Measurements from ENCODE around the gene TMEM119.
A peak's percentile ranks its signal among the peaks of the same experiment; 100 is the strongest.
"Not testable (repeated sequence)": the region's sequence is repeated elsewhere in the genome, so short reads cannot be mapped to it uniquely, and the experiment has no call there.

TMEM119 gene

GRCh38 chr12:108564724-108565123 is 33.2 kb downstream of the TMEM119 start:
- no peak for DNase-seq

- no peak for DNase-seq
Measured at GRCh38 chr12:108563804-108564151, 34.1 kb downstream of the TMEM119 start.

- DNase-seq, result peak; percentile 89
Measured at GRCh38 chr12:108563136-108563803, 34.6 kb downstream of the TMEM119 start.

GRCh38 chr12:108562348-108563135 is 35.3 kb downstream of the TMEM119 start, which contains the start of gene ISCU:
Gene ISCU (plus strand): TSS chr12:108562596. CDS start chr12:108562623, 27 bp downstream.
- DNase-seq, result peak; percentile 97

GRCh38 chr12:108561852-108562347 is 36.0 kb downstream of the TMEM119 start:
- DNase-seq, result no peak

- DNase-seq, result peak; percentile 84
Measured at GRCh38 chr12:108560752-108561719, 36.8 kb downstream of the TMEM119 start, which contains the start of gene SART3. Gene SART3 (minus strand): TSS chr12:108561173. CDS start chr12:108561154, 19 bp downstream.

GRCh38 chr12:108560321-108560721 is 37.6 kb downstream of the TMEM119 start:
- peak; percentile 48 for DNase-seq

GRCh38 chr12:108559748-108560147 is 38.1 kb downstream of the TMEM119 start:
- DNase-seq, result no peak

- no peak for DNase-seq
Measured at GRCh38 chr12:108559007-108559655, 38.8 kb downstream of the TMEM119 start.

- DNase-seq, result not testable (repeated sequence)
Measured at GRCh38 chr12:108555383-108555782, 42.5 kb downstream of the TMEM119 start.

- DNase-seq, result no peak
Measured at GRCh38 chr12:108553799-108554198, 44.1 kb downstream of the TMEM119 start.

- DNase-seq, result peak; percentile 78
Measured at GRCh38 chr12:108551535-108551934, 46.3 kb downstream of the TMEM119 start.

- DNase-seq, result no peak
Measured at GRCh38 chr12:108548954-108549521, 48.8 kb downstream of the TMEM119 start.

GRCh38 chr12:108547686-108548085 is 50.2 kb downstream of the TMEM119 start:
- no peak for DNase-seq

GRCh38 chr12:108543652-108544051 is 54.2 kb downstream of the TMEM119 start:
- peak; percentile 53 for DNase-seq

- peak; percentile 43 for DNase-seq
Measured at GRCh38 chr12:108542320-108542719, 55.6 kb downstream of the TMEM119 start.
